Endothelial cell of umbilical vein (primary cell): ENCODE data around the gene NOTCH3.

Experiments
- CTCF ChIP-seq, 2 donors: IDR thresholded peaks; 1 replicate in 1 of 2; 2 replicates in 1 of 2; pipeline ENCODE4 v1.5.1; 2011; ENCODE audit warnings: low read length in 2 of 2, mild to moderate bottlenecking in 2 of 2, moderate library complexity in 2 of 2, control low read depth in 1 of 2, inconsistent platforms in 1 of 2, low read depth in 1 of 2; ENCODE audit not compliant: insufficient read depth in 1 of 2; ENCODE audit errors: extremely low read depth in 1 of 2
- EZH2 ChIP-seq: IDR thresholded peaks from 2 replicates; pipeline ENCODE4 v1.6.1; 2012; ENCODE audit warnings: borderline replicate concordance, low read depth, mild to moderate bottlenecking, moderate library complexity, low read length, inconsistent platforms; ENCODE audit not compliant: severe bottlenecking
- FOS ChIP-seq: IDR thresholded peaks from 2 replicates; pipeline ENCODE4 v1.6.1; 2011; ENCODE audit warnings: mild to moderate bottlenecking, low read length, moderate library complexity, borderline replicate concordance; ENCODE audit not compliant: insufficient read depth
- GATA2 ChIP-seq: IDR thresholded peaks from 2 replicates; pipeline ENCODE4 v1.7.0; 2011; ENCODE audit warnings: low read depth, mild to moderate bottlenecking, moderate library complexity, mixed read lengths, low read length; ENCODE audit not compliant: insufficient read length, insufficient read depth
- JUN ChIP-seq: IDR thresholded peaks from 2 replicates; pipeline ENCODE4 v1.6.1; 2011; ENCODE audit warnings: borderline replicate concordance, low read depth; ENCODE audit not compliant: insufficient read length, insufficient read depth
- MAX ChIP-seq: IDR thresholded peaks from 2 replicates; pipeline ENCODE4 v1.6.1; 2011; ENCODE audit not compliant: insufficient read depth, insufficient read length
- MYC ChIP-seq: IDR thresholded peaks from one replicate; pipeline ENCODE4 v1.6.1; 2011; ENCODE audit warnings: mild to moderate bottlenecking, low read depth, low read length
- POLR2A ChIP-seq: IDR thresholded peaks from 2 replicates; pipeline ENCODE4 v1.6.1; 2012; ENCODE audit warnings: low read depth, mild to moderate bottlenecking, control low read depth, low read length
- POLR2AphosphoS5 ChIP-seq: IDR thresholded peaks from 2 replicates; pipeline ENCODE4 v1.6.1; 2012; ENCODE audit warnings: low read depth, mild to moderate bottlenecking, control low read depth, low read length, moderate library complexity; ENCODE audit not compliant: insufficient read depth

- TF ChIP-seq CTCF (IDR thresholded peaks at IDR 0.05; ENCODE audit: extremely low read depth in 1 of 2, insufficient read depth in 1 of 2, low read depth in 1 of 2, low read length in 2 of 2): no peak
- no peak for TF ChIP-seq MAX
- no peak for TF ChIP-seq POLR2A
- no peak for TF ChIP-seq POLR2AphosphoS5
- no peak for TF ChIP-seq MYC
- TF ChIP-seq EZH2: no peak
- TF ChIP-seq GATA2: no peak
- TF ChIP-seq FOS: no peak
- no peak for TF ChIP-seq JUN
Observed at GRCh38 chr19:15142313-15142712, 58.5 kb downstream of the NOTCH3 start.
